Stimulated activated CD8-positive, alpha-beta memory T cell treated with anti-CD3 and anti-CD28 coated beads, Interleukin-4, amount 100 ng/mL, for 1 hour (primary cell): ENCODE data around the gene EXOC3L4.
"Not testable (repeated sequence)": the region's sequence is repeated elsewhere in the genome, so short reads cannot be mapped to it uniquely, and the experiment has no call there.

Source experiments
- DNase-seq, 2 donors: peaks; one replicate each; pipeline ENCODE4 v3.0.0-alpha.2; 2020; ENCODE audit warnings: low read depth in 2 of 2, low spot score in 1 of 2

The EXOC3L4 gene

GRCh38 chr14:103104654-103105452, 10.3 kb downstream of the EXOC3L4 start:
- DNase-seq, result peak; percentile 45 to 55

- no peak for DNase-seq
Observed at GRCh38 chr14:103105580-103106150, 11.1 kb downstream of the EXOC3L4 start.

GRCh38 chr14:103107455-103107854, 12.9 kb downstream of the EXOC3L4 start:
- DNase-seq, result no peak

GRCh38 chr14:103107941-103108748, 13.6 kb downstream of the EXOC3L4 start:
- DNase-seq, result no peak

GRCh38 chr14:103108749-103109207, 14.3 kb downstream of the EXOC3L4 start:
- no peak for DNase-seq

- DNase-seq, result no peak
Observed at GRCh38 chr14:103109535-103110441, 15.3 kb downstream of the EXOC3L4 start.

- no peak for DNase-seq
Observed at GRCh38 chr14:103110681-103111231, 16.2 kb downstream of the EXOC3L4 start.

GRCh38 chr14:103111232-103111868, 16.8 kb downstream of the EXOC3L4 start:
- no peak for DNase-seq

GRCh38 chr14:103112400-103113243, 18.1 kb downstream of the EXOC3L4 start:
- DNase-seq, result no peak

- DNase-seq, result no peak
Observed at GRCh38 chr14:103113303-103113702, 18.8 kb downstream of the EXOC3L4 start.

GRCh38 chr14:103113774-103114173, 19.2 kb downstream of the EXOC3L4 start:
- DNase-seq, result no peak

- not testable (repeated sequence) for DNase-seq
Observed at GRCh38 chr14:103115086-103115679, 20.7 kb downstream of the EXOC3L4 start.

- DNase-seq, result no peak
Observed at GRCh38 chr14:103115845-103116572, 21.5 kb downstream of the EXOC3L4 start.

GRCh38 chr14:103116636-103117035, 22.1 kb downstream of the EXOC3L4 start:
- DNase-seq, result no peak

GRCh38 chr14:103117499-103117898, 23.0 kb downstream of the EXOC3L4 start:
- not testable (repeated sequence) for DNase-seq

- DNase-seq, result no peak
Observed at GRCh38 chr14:103118018-103118662, 23.6 kb downstream of the EXOC3L4 start.

GRCh38 chr14:103118663-103119404, 24.3 kb downstream of the EXOC3L4 start:
- DNase-seq, result no peak
